SK-N-SH (cell line): Measurements from ENCODE around the gene ZNF366. TPM values are rescaled to one million over a fixed set of nuclear protein-coding genes. Genes with fewer than 3 reads are reported as not detected.

Experiments
- CTCF ChIA-PET: fragments of 300-600, 350-600 bp; formaldehyde crosslinking; extraction: SDS; loops from one replicate; lab custom pipeline; 2021; lab: Yijun Ruan, JAX
- POLR2A ChIA-PET: fragments of 350-600 bp; sonication (Branson Sonifier 250); formaldehyde crosslinking; extraction: SDS; loops from one replicate; lab custom pipeline; 2020; ENCODE audit warnings: antibody characterized with exemption, inconsistent platforms; lab: Yijun Ruan, JAX
- DNase-seq: peaks from one replicate; pipeline ENCODE4 v3.0.0; 2012
- H2AFZ ChIP-seq: fragments of 200-600 bp; sonication (generic); 2 replicates; pipeline ENCODE4 v1.8.1; 2016; ENCODE audit warnings: antibody characterized with exemption, mild to moderate bottlenecking, low read depth
- H3F3A ChIP-seq: fragments of 200-600 bp; sonication (generic); replicated peaks from 2 replicates; pipeline ENCODE3; 2016; ENCODE audit warnings: antibody characterized with exemption, mild to moderate bottlenecking; ENCODE audit not compliant: insufficient read depth
- H3K27ac ChIP-seq, 2 experiments: fragments of 200-500 bp in 1 of 2; fragments of 200-600 bp in 1 of 2; sonication (Bioruptor generic) in 1 of 2; sonication (generic), shearing (Covaris generic) in 1 of 2; 2 replicates each; pipeline versions ENCODE4 v1.5.1 to v1.6.1; 2014 to 2016; ENCODE audit warnings: low read depth in 2 of 2, inconsistent platforms in 1 of 2, low read length in 1 of 2, mild to moderate bottlenecking in 1 of 2, mixed read lengths in 1 of 2
- H3K27me3 ChIP-seq: fragments of 200-600 bp; sonication (generic), shearing (Covaris generic); 2 replicates; pipeline ENCODE4 v1.6.1; 2016; ENCODE audit warnings: mixed run types; ENCODE audit not compliant: insufficient read depth
- H3K36me3 ChIP-seq, 2 experiments: fragments of 200-500 bp in 1 of 2; fragments of 200-600 bp in 1 of 2; sonication (Bioruptor generic) in 1 of 2; sonication (generic) in 1 of 2; replicated peaks in 1 of 2; 2 replicates each; pipeline versions ENCODE3 to v1.5.1; 2014 to 2016; ENCODE audit warnings: low read length in 1 of 2, mild to moderate bottlenecking in 1 of 2; ENCODE audit not compliant: insufficient read depth in 2 of 2, control insufficient read depth in 1 of 2
- H3K4me1 ChIP-seq, 2 experiments: fragments of 200-500 bp in 1 of 2; fragments of 200-600 bp in 1 of 2; sonication (Bioruptor generic) in 1 of 2; sonication (generic), shearing (Covaris generic) in 1 of 2; 2 replicates each; pipeline versions ENCODE4 v1.5.1 to v1.6.1; 2014 to 2016; ENCODE audit warnings: low read depth in 1 of 2, low read length in 1 of 2, mixed run types in 1 of 2; ENCODE audit not compliant: insufficient read depth in 2 of 2, control insufficient read depth in 1 of 2
- H3K4me2 ChIP-seq: fragments of 200-600 bp; sonication (generic), shearing (Covaris generic); 2 replicates; pipeline ENCODE4 v1.6.1; 2017; ENCODE audit warnings: mixed run types
- H3K4me3 ChIP-seq, 2 experiments: fragments of 200-500 bp in 1 of 2; fragments of 200-600 bp in 1 of 2; sonication (Bioruptor generic) in 1 of 2; sonication (generic), shearing (Covaris generic) in 1 of 2; 2 replicates each; pipeline versions ENCODE4 v1.5.1 to v1.8.1; 2014 to 2016; ENCODE audit warnings: low read depth in 2 of 2, inconsistent platforms in 1 of 2, low read length in 1 of 2, mild to moderate bottlenecking in 1 of 2, mixed read lengths in 1 of 2, moderate library complexity in 1 of 2
- H3K79me2 ChIP-seq: fragments of 200-600 bp; sonication (generic); 2 replicates; pipeline ENCODE4 v1.8.1; 2017; ENCODE audit warnings: mild to moderate bottlenecking; ENCODE audit not compliant: insufficient read depth
- H3K9ac ChIP-seq: fragments of 200-600 bp; sonication (generic); 2 replicates; pipeline ENCODE4 v1.6.1; 2017; ENCODE audit warnings: mixed run types
- H3K9me2 ChIP-seq: fragments of 200-600 bp; sonication (generic); 2 replicates; pipeline ENCODE4 v1.6.1; 2017; ENCODE audit warnings: mixed run types
- H3K9me3 ChIP-seq: fragments of 200-600 bp; sonication (generic); 2 replicates; pipeline ENCODE4 v1.6.1; 2017; ENCODE audit warnings: mixed run types, mild to moderate bottlenecking, moderate library complexity
- H4K20me1 ChIP-seq: fragments of 200-600 bp; sonication (generic); 2 replicates; pipeline ENCODE4 v1.6.1; 2017; ENCODE audit warnings: mild to moderate bottlenecking, mixed run types; ENCODE audit not compliant: insufficient read depth
- EP300 ChIP-seq, 2 experiments: IDR thresholded peaks; 2 replicates each; pipeline versions ENCODE4 v1.4.0 to v1.6.1; 2012; ENCODE audit warnings: borderline replicate concordance in 1 of 2, low read depth in 1 of 2, low read length in 1 of 2
- EZH2phosphoT487 ChIP-seq: fragments of 200-600 bp; sonication (generic); IDR thresholded peaks from 2 replicates; pipeline ENCODE4 v1.6.1; 2017; ENCODE audit warnings: low read depth, mixed run types, mild to moderate bottlenecking, antibody characterized with exemption, moderate library complexity, borderline replicate concordance
- FOSL2 ChIP-seq: IDR thresholded peaks from 2 replicates; pipeline ENCODE4 v1.4.0; 2012; ENCODE audit warnings: low read depth, mild to moderate bottlenecking, moderate library complexity, borderline replicate concordance
- FOXJ3 ChIP-seq: sonication (generic); formaldehyde crosslinking; IDR thresholded peaks from 2 replicates; pipeline ENCODE4 v1.5.1; 2020; ENCODE audit warnings: mild to moderate bottlenecking, missing genetic modification reagents
- FOXM1 ChIP-seq: IDR thresholded peaks from 2 replicates; pipeline ENCODE4 v1.4.0; 2012; ENCODE audit warnings: low read depth, mild to moderate bottlenecking
- GABPA ChIP-seq: IDR thresholded peaks from 2 replicates; pipeline ENCODE4 v1.4.0; 2012; ENCODE audit warnings: low read depth, mild to moderate bottlenecking
- GATA2 ChIP-seq: sonication (generic); formaldehyde crosslinking; IDR thresholded peaks from 2 replicates; pipeline ENCODE4 v1.5.0; 2020; ENCODE audit warnings: mild to moderate bottlenecking, missing genetic modification reagents
- IRF3 ChIP-seq: fragments of 150-350 bp; IDR thresholded peaks from 2 replicates; pipeline ENCODE4 v1.6.1; 2016; ENCODE audit warnings: mild to moderate bottlenecking, low read depth, low read length
- MEF2A ChIP-seq: IDR thresholded peaks from 2 replicates; pipeline ENCODE4 v1.4.0; 2012; ENCODE audit warnings: low read depth, borderline replicate concordance
- NRF1 ChIP-seq: IDR thresholded peaks from 2 replicates; pipeline ENCODE4 v1.6.1; 2012; ENCODE audit warnings: low read depth, mild to moderate bottlenecking, low read length
- PBX3 ChIP-seq: IDR thresholded peaks from 2 replicates; pipeline ENCODE4; 2012
- POLR2AphosphoS5 ChIP-seq: IDR thresholded peaks from 2 replicates; pipeline ENCODE4 v1.6.1; 2012; ENCODE audit warnings: low read depth, low read length
- RAD21 ChIP-seq: IDR thresholded peaks from 2 replicates; pipeline ENCODE4 v1.6.1; 2012; ENCODE audit warnings: mild to moderate bottlenecking, low read length
- RFX5 ChIP-seq: IDR thresholded peaks from 2 replicates; pipeline ENCODE4 v1.6.1; 2012; ENCODE audit warnings: mild to moderate bottlenecking, improper control_type of control experiment, low read length
- RXRA ChIP-seq: IDR thresholded peaks from 2 replicates; pipeline ENCODE4 v1.4.0; 2012; ENCODE audit warnings: low read depth, mild to moderate bottlenecking, borderline replicate concordance
- TCF12 ChIP-seq: IDR thresholded peaks from 2 replicates; pipeline ENCODE4 v1.4.0; 2012
- TEAD4 ChIP-seq: IDR thresholded peaks from 2 replicates; pipeline ENCODE4 v1.4.0; 2012; ENCODE audit warnings: mild to moderate bottlenecking, borderline replicate concordance; ENCODE audit not compliant: insufficient read depth
- USF2 ChIP-seq: fragments of 150-350 bp; IDR thresholded peaks from 2 replicates; pipeline ENCODE4 v1.6.1; 2017; ENCODE audit warnings: antibody characterized with exemption, low read length, low read depth, borderline replicate concordance
- YY1 ChIP-seq: IDR thresholded peaks from 2 replicates; pipeline ENCODE4 v1.4.0; 2012; ENCODE audit warnings: low read depth, mild to moderate bottlenecking
- ZBTB33 ChIP-seq: IDR thresholded peaks from 2 replicates; pipeline ENCODE4 v1.4.0; 2012; ENCODE audit warnings: low read depth, borderline replicate concordance
- WGBS: methylation state at CpG from one replicate; pipeline ENCODE4 v1.1.6; 2017; ENCODE audit warnings: low lambda C conversion rate; 5-methylcytosine and 5-hydroxymethylcytosine counted together
- polyA plus RNA-seq, 3 experiments: library from polyadenylated mRNA; depleted of rRNA; stranded (reverse); fragments of >200 nt; gene quantifications; 2 replicates each; pipeline ENCODE4 v1.2.3, GENCODE V29; 2012

ZNF366 gene
- polyA plus RNA-seq, 1 of the 3 experiments (the other 2 are of a cell fraction): not detected

GRCh38 chr5:72508241-72509170 lies 1.3 kb upstream of the ZNF366 start:
- H3K9ac ChIP-seq: no peak overlapping the region
- no peaks in the 10 kb centered on the region for H3K79me2 ChIP-seq
- H3K9me3 ChIP-seq: no peaks in the 10 kb centered on the region
- ChIA-PET POLR2A (no interaction called here), CTCF (interaction anchor here (0.7 kb wide), 1 partner anchor 16 kb away, joined by 3 read pairs; no protein-coding TSS in a partner anchor)
- no peak overlapping the region for H3K27ac ChIP-seq
- WGBS: 96% methylated on average over 8 of the region's 8 CpGs
- no peak overlapping the region for H2AFZ ChIP-seq
- DNase-seq: no peak
- peaks cover 22% of the 10 kb centered on the region for H3F3A ChIP-seq
- no peaks in the 10 kb centered on the region for H3K9me2 ChIP-seq
- TF ChIP-seq EP300 (IDR thresholded peaks at IDR 0.05; ENCODE audit: borderline replicate concordance in 1 of 2, low read depth in 1 of 2, low read length in 1 of 2): no peak
- TF ChIP-seq USF2: no peak
- TF ChIP-seq EZH2phosphoT487: no peak
- TF ChIP-seq TEAD4: no peak
- no peak for TF ChIP-seq NRF1
- no peak for TF ChIP-seq RXRA
- TF ChIP-seq FOXJ3 (CRISPR knock-in tag): no peak
- no peak for TF ChIP-seq POLR2AphosphoS5
- TF ChIP-seq GABPA: no peak
- no peak for TF ChIP-seq RAD21
- TF ChIP-seq TCF12: no peak
- no peak for TF ChIP-seq IRF3
- TF ChIP-seq GATA2 (CRISPR knock-in tag): no peak
- no peak overlapping the region for H3K4me2 ChIP-seq
- peaks cover 2 to 19% of the 10 kb centered on the region in 2 experiments; a peak in 1 of 4 replicates for H3K4me1 ChIP-seq
- H3K36me3 ChIP-seq: no peaks in the 10 kb centered on the region
- no peaks in the 10 kb centered on the region for H3K27me3 ChIP-seq
- no peak overlapping the region for H3K4me3 ChIP-seq
- H4K20me1 ChIP-seq: no peaks in the 10 kb centered on the region

- 0 out of 2 replicates have a peak overlapping the region, but pooled peaks have one; percentile 35 for H2AFZ ChIP-seq
- no peak overlapping the region for H3K4me3 ChIP-seq
- CTCF ChIA-PET: no interaction called here
- no peaks in the 10 kb centered on the region for H3K79me2 ChIP-seq
- peaks cover 2 to 20% of the 10 kb centered on the region in 2 experiments; a peak in 1 of 4 replicates for H3K4me1 ChIP-seq
- DNase-seq: no peak
- H3K4me2 ChIP-seq: no peak overlapping the region
- no peaks in the 10 kb centered on the region for H3K9me2 ChIP-seq
- H3K9me3 ChIP-seq: no peaks in the 10 kb centered on the region
- no peak overlapping the region for H3K27ac ChIP-seq
- H3K36me3 ChIP-seq: no peaks in the 10 kb centered on the region
- H3K27me3 ChIP-seq: no peaks in the 10 kb centered on the region
- 87% methylated on average over 5 of the region's 5 CpGs for WGBS
- POLR2A ChIA-PET: no interaction called here
- H3K9ac ChIP-seq: no peak overlapping the region
- no peaks in the 10 kb centered on the region for H4K20me1 ChIP-seq
- peaks cover 22% of the 10 kb centered on the region for H3F3A ChIP-seq
- TF ChIP-seq FOSL2 (no peak), FOXJ3 (CRISPR knock-in tag) (no peak), RFX5 (no peak), YY1 (no peak), MEF2A (no peak), PBX3 (no peak), ZBTB33 (no peak), EP300 (IDR thresholded peaks at IDR 0.05; ENCODE audit: borderline replicate concordance in 1 of 2, low read depth in 1 of 2, low read length in 1 of 2) (no peak), FOXM1 (no peak), GABPA (no peak)
These were observed 663 bp upstream of the ZNF366 start for GRCh38 chr5:72507907-72508238.
